Astrocyte (in vitro differentiated cells and primary cell): ENCODE measurements around the gene PDGFA.

ENCODE experiments used
- EZH2 ChIP-seq: IDR thresholded peaks from 2 replicates; pipeline ENCODE4 v1.6.1; 2012; ENCODE audit warnings: mild to moderate bottlenecking, low read length, inconsistent platforms; ENCODE audit not compliant: insufficient read depth
- TF ChIP-seq, protein P1 (sequence below): IDR thresholded peaks from 2 replicates; pipeline ENCODE4 v1.5.1; 2011; ENCODE audit warnings: low read depth, mild to moderate bottlenecking, inconsistent platforms, low read length, moderate library complexity; ENCODE audit not compliant: insufficient read depth

- TF ChIP-seq EZH2 = no peak
- TF ChIP-seq, protein P1, sequence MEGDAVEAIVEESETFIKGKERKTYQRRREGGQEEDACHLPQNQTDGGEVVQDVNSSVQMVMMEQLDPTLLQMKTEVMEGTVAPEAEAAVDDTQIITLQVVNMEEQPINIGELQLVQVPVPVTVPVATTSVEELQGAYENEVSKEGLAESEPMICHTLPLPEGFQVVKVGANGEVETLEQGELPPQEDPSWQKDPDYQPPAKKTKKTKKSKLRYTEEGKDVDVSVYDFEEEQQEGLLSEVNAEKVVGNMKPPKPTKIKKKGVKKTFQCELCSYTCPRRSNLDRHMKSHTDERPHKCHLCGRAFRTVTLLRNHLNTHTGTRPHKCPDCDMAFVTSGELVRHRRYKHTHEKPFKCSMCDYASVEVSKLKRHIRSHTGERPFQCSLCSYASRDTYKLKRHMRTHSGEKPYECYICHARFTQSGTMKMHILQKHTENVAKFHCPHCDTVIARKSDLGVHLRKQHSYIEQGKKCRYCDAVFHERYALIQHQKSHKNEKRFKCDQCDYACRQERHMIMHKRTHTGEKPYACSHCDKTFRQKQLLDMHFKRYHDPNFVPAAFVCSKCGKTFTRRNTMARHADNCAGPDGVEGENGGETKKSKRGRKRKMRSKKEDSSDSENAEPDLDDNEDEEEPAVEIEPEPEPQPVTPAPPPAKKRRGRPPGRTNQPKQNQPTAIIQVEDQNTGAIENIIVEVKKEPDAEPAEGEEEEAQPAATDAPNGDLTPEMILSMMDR = no peak
Measured at GRCh38 chr7:528451-528850, 8.8 kb upstream of the PDGFA start.
